ENCODE results near the gene SEMA3D. TPM values are rescaled to one million over a fixed set of nuclear protein-coding genes. Genes with fewer than 3 reads are reported as not detected.

Gene SEMA3D
- polyA plus RNA-seq, 2 of the 4 experiments (the other 2 are of a cell fraction), result 0.04 to 0.13 TPM

DNA sequence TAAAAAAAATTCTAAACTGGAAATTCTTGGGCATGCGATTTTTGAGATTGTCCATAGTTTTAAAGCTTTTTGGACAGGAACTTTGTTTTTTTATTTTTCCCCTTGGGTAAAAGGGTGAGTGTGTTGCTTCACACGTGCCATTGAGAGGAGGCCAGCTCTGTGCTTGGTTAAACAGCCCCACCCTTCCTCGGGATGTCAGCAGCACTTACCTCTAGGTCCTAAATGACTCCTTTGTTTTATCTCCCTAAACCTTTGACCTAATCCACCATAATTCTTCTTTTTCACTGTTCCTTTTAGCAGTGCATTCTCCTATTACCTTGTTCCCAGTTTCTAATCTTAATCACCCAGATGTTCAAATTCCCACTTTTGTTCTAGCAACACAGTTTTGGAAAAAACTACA is 83.5 kb downstream of the SEMA3D start:
- Histone ChIP-seq H3K4me3 (no peak overlapping the region), H3K9me3 (no peaks in the 10 kb centered on the region), H3K4me2 (no peak overlapping the region), H3K27ac (no peak overlapping the region), H3K4me1 (no peaks in the 10 kb centered on the region)
- TF ChIP-seq, protein P1, sequence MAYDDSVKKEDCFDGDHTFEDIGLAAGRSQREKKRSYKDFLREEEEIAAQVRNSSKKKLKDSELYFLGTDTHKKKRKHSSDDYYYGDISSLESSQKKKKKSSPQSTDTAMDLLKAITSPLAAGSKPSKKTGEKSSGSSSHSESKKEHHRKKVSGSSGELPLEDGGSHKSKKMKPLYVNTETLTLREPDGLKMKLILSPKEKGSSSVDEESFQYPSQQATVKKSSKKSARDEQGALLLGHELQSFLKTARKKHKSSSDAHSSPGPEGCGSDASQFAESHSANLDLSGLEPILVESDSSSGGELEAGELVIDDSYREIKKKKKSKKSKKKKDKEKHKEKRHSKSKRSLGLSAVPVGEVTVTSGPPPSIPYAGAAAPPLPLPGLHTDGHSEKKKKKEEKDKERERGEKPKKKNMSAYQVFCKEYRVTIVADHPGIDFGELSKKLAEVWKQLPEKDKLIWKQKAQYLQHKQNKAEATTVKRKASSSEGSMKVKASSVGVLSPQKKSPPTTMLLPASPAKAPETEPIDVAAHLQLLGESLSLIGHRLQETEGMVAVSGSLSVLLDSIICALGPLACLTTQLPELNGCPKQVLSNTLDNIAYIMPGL (CRISPR knock-in tag; IDR thresholded peaks at IDR 0.05; ENCODE audit: borderline replicate concordance), result no peak
- TF ChIP-seq BHLHE40 (IDR thresholded peaks at IDR 0.05; ENCODE audit: low read depth, low read length), result no peak
- TF ChIP-seq JUN (IDR thresholded peaks at IDR 0.05), result no peak
- TF ChIP-seq SREBF2 (IDR thresholded peaks at IDR 0.05), result no peak
- no peak for TF ChIP-seq SMC3 (IDR thresholded peaks at IDR 0.05)
- no peak for TF ChIP-seq MAFK (IDR thresholded peaks at IDR 0.05; ENCODE audit: partially characterized antibody)
- TF ChIP-seq HDAC2 (IDR thresholded peaks at IDR 0.05), result no peak
- TF ChIP-seq, protein P2, sequence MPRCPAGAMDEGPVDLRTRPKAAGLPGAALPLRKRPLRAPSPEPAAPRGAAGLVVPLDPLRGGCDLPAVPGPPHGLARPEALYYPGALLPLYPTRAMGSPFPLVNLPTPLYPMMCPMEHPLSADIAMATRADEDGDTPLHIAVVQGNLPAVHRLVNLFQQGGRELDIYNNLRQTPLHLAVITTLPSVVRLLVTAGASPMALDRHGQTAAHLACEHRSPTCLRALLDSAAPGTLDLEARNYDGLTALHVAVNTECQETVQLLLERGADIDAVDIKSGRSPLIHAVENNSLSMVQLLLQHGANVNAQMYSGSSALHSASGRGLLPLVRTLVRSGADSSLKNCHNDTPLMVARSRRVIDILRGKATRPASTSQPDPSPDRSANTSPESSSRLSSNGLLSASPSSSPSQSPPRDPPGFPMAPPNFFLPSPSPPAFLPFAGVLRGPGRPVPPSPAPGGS (IDR thresholded peaks at IDR 0.05), result no peak
- 7% methylated on average over 3 of the region's 3 CpGs for WGBS (ENCODE audit: missing lambda C conversion rate)
- ATAC-seq (no peak), FAIRE-seq (no peak), DNase-seq (ENCODE audit: low read depth in 1 of 2, low spot score in 1 of 2) (no peak)
- POLR2A ChIA-PET, result no interaction called here
- CTCF ChIA-PET, result no interaction called here

DNA sequence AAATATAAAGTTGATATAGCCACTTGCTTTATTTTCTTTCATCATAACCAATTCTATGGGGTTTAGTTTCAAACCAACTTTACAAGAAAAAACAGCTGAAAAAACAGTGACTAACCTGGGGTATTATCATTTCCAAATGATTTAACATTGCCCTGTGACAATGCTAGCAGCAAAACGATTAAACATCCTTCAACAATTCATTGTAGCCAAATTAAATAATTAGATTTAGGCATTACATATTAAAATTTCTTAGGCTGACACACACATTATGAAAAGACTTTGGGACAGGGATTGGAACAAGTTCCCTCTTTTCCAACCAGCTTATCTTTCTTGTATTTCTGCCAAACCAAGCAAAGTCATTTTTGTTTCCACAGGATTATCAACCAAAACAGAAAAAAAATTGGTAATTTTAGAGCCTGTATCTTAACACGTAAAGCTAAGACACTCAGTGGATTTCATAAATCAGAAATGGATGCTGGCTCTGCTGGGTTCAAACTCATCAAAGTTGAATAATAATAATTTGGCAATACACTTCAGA is 84.0 kb downstream of the SEMA3D start:
- no peak for ATAC-seq
- WGBS (ENCODE audit: missing lambda C conversion rate), result 11% methylated on average over 2 of the region's 2 CpGs
- ChIA-PET CTCF (no interaction called here), POLR2A (no interaction called here)
- Histone ChIP-seq H3K4me1 (no peaks in the 10 kb centered on the region), H3K4me3 (no peak overlapping the region), H3K9me3 (no peaks in the 10 kb centered on the region), H3K4me2 (no peak overlapping the region), H3K27ac (no peak overlapping the region)
- DNase-seq (ENCODE audit: low read depth in 1 of 2, low spot score in 1 of 2), result no peak
- no peak for FAIRE-seq
- TF ChIP-seq EHMT2 (IDR thresholded peaks at IDR 0.05; ENCODE audit: low read depth), result no peak
- TF ChIP-seq HOXB13 (CRISPR knock-in tag; IDR thresholded peaks at IDR 0.05; ENCODE audit: low read depth), result no peak

- no peak for ATAC-seq
- WGBS (ENCODE audit: missing lambda C conversion rate), result 4% methylated on average over 2 of the region's 2 CpGs
- peak; percentile 80 for TF ChIP-seq MAFK (IDR thresholded peaks at IDR 0.05; ENCODE audit: partially characterized antibody)
- TF ChIP-seq ESRRA (IDR thresholded peaks at IDR 0.05; ENCODE audit: borderline replicate concordance, low read length), result no peak
- Histone ChIP-seq H3K4me1 (no peaks in the 10 kb centered on the region), H3K27ac (no peak overlapping the region), H3K4me2 (no peak overlapping the region), H3K9me3 (no peaks in the 10 kb centered on the region), H3K4me3 (no peak overlapping the region)
- FAIRE-seq, result peak; percentile 49
- CTCF ChIA-PET, result no interaction called here
- POLR2A ChIA-PET, result no interaction called here
- DNase-seq (ENCODE audit: low read depth in 1 of 2, low spot score in 1 of 2), result no peak
Measured at GRCh38 chr7:85101347-85101746, 85.5 kb downstream of the SEMA3D start.

GRCh38 chr7:85097844-85098243 is 89.0 kb downstream of the SEMA3D start:
- TF ChIP-seq JUNB (IDR thresholded peaks at IDR 0.05) (no peak), HDAC2 (IDR thresholded peaks at IDR 0.05) (no peak), MAX (IDR thresholded peaks at IDR 0.05) (no peak), HOXA7 (CRISPR knock-in tag; IDR thresholded peaks at IDR 0.05) (no peak)
- Histone ChIP-seq H3K4me3 (no peak overlapping the region), H3K4me1 (no peaks in the 10 kb centered on the region), H3K9me3 (no peaks in the 10 kb centered on the region), H3K27ac (no peak overlapping the region), H3K4me2 (no peak overlapping the region)
- FAIRE-seq (no peak), DNase-seq (ENCODE audit: low read depth in 1 of 2, low spot score in 1 of 2) (no peak), ATAC-seq (no peak)
- WGBS (ENCODE audit: missing lambda C conversion rate), result 0% methylated on average over 1 of the region's 1 CpG
- POLR2A ChIA-PET, result no interaction called here
- CTCF ChIA-PET, result no interaction called here

DNA sequence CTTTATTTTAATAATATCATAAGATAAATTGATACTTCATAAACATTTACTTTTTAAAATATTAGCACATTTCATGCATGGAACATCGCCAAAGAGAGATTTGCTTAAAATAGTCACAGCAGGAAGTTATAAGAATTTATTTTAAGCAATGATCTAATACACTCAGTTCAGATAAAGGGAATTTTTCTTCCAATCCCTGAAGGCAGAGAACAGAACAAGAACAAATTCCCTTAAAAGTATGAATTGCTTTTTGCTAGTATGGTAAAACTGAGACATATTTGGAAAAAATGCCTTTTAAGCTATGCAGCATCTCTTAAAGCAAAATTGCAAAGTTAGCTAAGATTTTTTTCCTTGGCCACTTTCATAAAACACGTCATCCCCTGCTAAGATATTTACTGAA is 91.0 kb downstream of the SEMA3D start:
- CTCF ChIA-PET, result no interaction called here
- no peak overlapping the region for H3K27ac ChIP-seq
- H3K9me3 ChIP-seq, result no peaks in the 10 kb centered on the region
- H3K4me1 ChIP-seq, result no peaks in the 10 kb centered on the region
- no peak for DNase-seq (ENCODE audit: low read depth in 1 of 2, low spot score in 1 of 2)
- no peak for FAIRE-seq
- 50% methylated on average over 2 of the region's 2 CpGs for WGBS (ENCODE audit: missing lambda C conversion rate)
- H3K4me2 ChIP-seq, result no peak overlapping the region
- POLR2A ChIA-PET, result no interaction called here
- ATAC-seq, result no peak
- H3K4me3 ChIP-seq, result no peak overlapping the region
- no peak for TF ChIP-seq HDAC2 (IDR thresholded peaks at IDR 0.05)
- TF ChIP-seq RAD21 (conservative IDR thresholded peaks at IDR 0.05 in 1 of 2, IDR thresholded peaks at IDR 0.05 in 1 of 2), result no peak
- TF ChIP-seq KDM1A (IDR thresholded peaks at IDR 0.05; ENCODE audit: low read depth), result no peak
- TF ChIP-seq JUNB (IDR thresholded peaks at IDR 0.05), result no peak
- TF ChIP-seq, protein P3, sequence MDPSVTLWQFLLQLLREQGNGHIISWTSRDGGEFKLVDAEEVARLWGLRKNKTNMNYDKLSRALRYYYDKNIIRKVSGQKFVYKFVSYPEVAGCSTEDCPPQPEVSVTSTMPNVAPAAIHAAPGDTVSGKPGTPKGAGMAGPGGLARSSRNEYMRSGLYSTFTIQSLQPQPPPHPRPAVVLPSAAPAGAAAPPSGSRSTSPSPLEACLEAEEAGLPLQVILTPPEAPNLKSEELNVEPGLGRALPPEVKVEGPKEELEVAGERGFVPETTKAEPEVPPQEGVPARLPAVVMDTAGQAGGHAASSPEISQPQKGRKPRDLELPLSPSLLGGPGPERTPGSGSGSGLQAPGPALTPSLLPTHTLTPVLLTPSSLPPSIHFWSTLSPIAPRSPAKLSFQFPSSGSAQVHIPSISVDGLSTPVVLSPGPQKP (IDR thresholded peaks at IDR 0.05; ENCODE audit: low read depth, low read length), result no peak
- TF ChIP-seq, protein P1 (CRISPR knock-in tag; IDR thresholded peaks at IDR 0.05; ENCODE audit: borderline replicate concordance), result no peak
- TF ChIP-seq RARB (CRISPR knock-in tag; IDR thresholded peaks at IDR 0.05), result no peak
- no peak for TF ChIP-seq PHF8 (IDR thresholded peaks at IDR 0.05; ENCODE audit: borderline replicate concordance, low read depth)
- TF ChIP-seq TFCP2L1 (CRISPR knock-in tag; IDR thresholded peaks at IDR 0.05), result no peak
- no peak for TF ChIP-seq MAFK (IDR thresholded peaks at IDR 0.05; ENCODE audit: partially characterized antibody)
- no peak for TF ChIP-seq CHD4 (IDR thresholded peaks at IDR 0.05; ENCODE audit: borderline replicate concordance)
- no peak for TF ChIP-seq EHF (CRISPR knock-in tag; IDR thresholded peaks at IDR 0.05)
- TF ChIP-seq BHLHE40 (IDR thresholded peaks at IDR 0.05; ENCODE audit: low read depth, low read length), result no peak
